H1 (cell line): ENCODE measurements around the gene ZBTB20. TPM values are rescaled to one million over a fixed set of nuclear protein-coding genes. Genes with fewer than 3 reads are reported as not detected.

Experiments
- BACH1 ChIP-seq: IDR thresholded peaks from 2 replicates; pipeline ENCODE4 v1.6.1; 2012; ENCODE audit warnings: low read length, improper control_type of control experiment
- TCF12 ChIP-seq: IDR thresholded peaks from 2 replicates; pipeline ENCODE4 v1.6.1; 2011; ENCODE audit warnings: low read depth, mild to moderate bottlenecking, low read length
- polyA plus RNA-seq, 7 experiments: library from polyadenylated mRNA; depleted of rRNA in 3 of 7; stranded (reverse) in 5 of 7; unstranded in 2 of 7; fragments of >200 nt in 5 of 7; fragments of 200-250 nt in 2 of 7; gene quantifications; 1 replicate in 5 of 7; 2 replicates in 1 of 7; 4 replicates in 1 of 7; pipeline versions ENCODE4 v1.2.1 to v1.2.3, GENCODE V29; 2011 to 2013; ENCODE audit warnings: missing spikeins in 2 of 7, mixed read lengths in 2 of 7
- total RNA-seq: library from RNA; stranded (reverse); fragmentation: NEBNext Ultra II Directional; extraction: Animal tissue kit (Norgen Biotek cat#: 25700); gene quantifications from 2 replicates; pipeline ENCODE4 v1.2.1, GENCODE V29; 2021

Gene ZBTB20
- total and polyA plus RNA-seq, 2 of the 8 experiments (the other 6 are each of a cell fraction or from before 2014, with no cell fraction given) = 0.35 to 1.3 TPM

DNA sequence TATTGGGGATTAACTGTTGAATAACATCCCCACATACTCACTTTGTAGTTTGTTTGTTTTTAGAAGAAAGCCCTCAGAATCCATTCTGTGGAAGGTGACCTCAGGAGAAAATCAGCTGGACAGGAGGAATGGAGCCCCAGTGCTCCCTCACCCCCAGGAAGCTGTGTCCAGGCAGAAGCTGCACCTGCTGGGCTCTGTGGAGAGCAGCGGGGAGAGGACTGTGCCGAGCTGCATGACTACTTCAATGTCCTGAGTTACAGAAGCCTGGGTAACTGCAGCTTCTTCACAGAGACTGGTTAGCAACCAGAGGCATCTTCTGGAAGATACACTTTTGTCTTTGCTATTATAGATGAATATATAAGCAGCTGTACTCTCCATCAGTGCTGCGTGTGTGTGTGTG lies 839.3 kb downstream of the ZBTB20 start (continued):
- TF ChIP-seq BACH1 (no peak), TCF12 (no peak)
